Loucy (cell line): ENCODE data around the gene LMBRD2.
"Not testable (repeated sequence)": the region's sequence is repeated elsewhere in the genome, so short reads cannot be mapped to it uniquely, and the experiment has no call there.

Experiments
- H2AFZ ChIP-seq: fragments of 200-600 bp; sonication (generic); 2 replicates; pipeline ENCODE4 v1.6.0; 2016; ENCODE audit warnings: antibody characterized with exemption, mild to moderate bottlenecking, low read length, moderate library complexity
- H3F3A ChIP-seq: fragments of 200-600 bp; 2 replicates; pipeline ENCODE4 v1.6.0; 2016; ENCODE audit warnings: antibody characterized with exemption, low read depth, mild to moderate bottlenecking
- H3K27me3 ChIP-seq: fragments of 200-600 bp; sonication (generic); 2 replicates; pipeline ENCODE4 v1.6.1; 2014; ENCODE audit warnings: low read length, mild to moderate bottlenecking; ENCODE audit not compliant: insufficient read depth, poor library complexity, severe bottlenecking
- H3K36me3 ChIP-seq: fragments of 200-600 bp; sonication (generic); 2 replicates; pipeline ENCODE4 v1.6.1; 2016; ENCODE audit warnings: low read length; ENCODE audit not compliant: insufficient read depth
- H3K4me1 ChIP-seq: fragments of 200-600 bp; sonication (generic); 2 replicates; pipeline ENCODE4 v1.5.1; 2014; ENCODE audit warnings: low read length, mild to moderate bottlenecking; ENCODE audit not compliant: insufficient read depth, poor library complexity, severe bottlenecking
- H3K4me2 ChIP-seq: fragments of 200-600 bp; sonication (generic); 2 replicates; pipeline ENCODE4 v1.6.0; 2014; ENCODE audit warnings: antibody characterized with exemption, low read length, low read depth, mild to moderate bottlenecking; ENCODE audit not compliant: poor library complexity, severe bottlenecking
- H3K4me3 ChIP-seq: fragments of 200-600 bp; sonication (generic); 2 replicates; pipeline ENCODE4 v1.5.1; 2014; ENCODE audit warnings: low read length, mild to moderate bottlenecking, mixed read lengths; ENCODE audit not compliant: poor library complexity, severe bottlenecking
- H3K79me2 ChIP-seq: fragments of 200-600 bp; sonication (generic); 2 replicates; pipeline ENCODE4 v1.6.1; 2014; ENCODE audit warnings: low read length; ENCODE audit not compliant: insufficient read depth
- H3K9ac ChIP-seq: fragments of 200-600 bp; sonication (generic); 2 replicates; pipeline ENCODE4 v1.6.0; 2014; ENCODE audit warnings: mild to moderate bottlenecking, low read depth, low read length, moderate library complexity; ENCODE audit not compliant: poor library complexity, severe bottlenecking
- H3K9me2 ChIP-seq: fragments of 200-600 bp; sonication (generic); replicated peaks from 2 replicates; pipeline ENCODE4 v1.6.1; 2016; ENCODE audit warnings: low read depth, low read length, mixed read lengths
- H3K9me3 ChIP-seq: fragments of 200-600 bp; sonication (generic); 2 replicates; pipeline ENCODE4 v1.6.1; 2014; ENCODE audit warnings: mild to moderate bottlenecking, antibody characterized with exemption, low read length, low read depth; ENCODE audit not compliant: insufficient read depth
- H4K20me1 ChIP-seq: fragments of 200-600 bp; sonication (generic); 2 replicates; pipeline ENCODE4 v1.6.0; 2014; ENCODE audit warnings: antibody characterized with exemption, low read length, mild to moderate bottlenecking; ENCODE audit not compliant: insufficient read depth, poor library complexity, severe bottlenecking
- EZH2phosphoT487 ChIP-seq: fragments of 200-600 bp; IDR thresholded peaks from 2 replicates; pipeline ENCODE4 v1.6.1; 2018; ENCODE audit warnings: antibody characterized with exemption, mild to moderate bottlenecking, moderate library complexity, borderline replicate concordance
- TF ChIP-seq, protein P1 (sequence below): fragments of 200-600 bp; sonication (generic); conservative IDR thresholded peaks from 2 replicates; pipeline ENCODE4 v1.5.1; 2014; ENCODE audit warnings: mild to moderate bottlenecking, antibody characterized with exemption, low read length

The LMBRD2 gene

DNA sequence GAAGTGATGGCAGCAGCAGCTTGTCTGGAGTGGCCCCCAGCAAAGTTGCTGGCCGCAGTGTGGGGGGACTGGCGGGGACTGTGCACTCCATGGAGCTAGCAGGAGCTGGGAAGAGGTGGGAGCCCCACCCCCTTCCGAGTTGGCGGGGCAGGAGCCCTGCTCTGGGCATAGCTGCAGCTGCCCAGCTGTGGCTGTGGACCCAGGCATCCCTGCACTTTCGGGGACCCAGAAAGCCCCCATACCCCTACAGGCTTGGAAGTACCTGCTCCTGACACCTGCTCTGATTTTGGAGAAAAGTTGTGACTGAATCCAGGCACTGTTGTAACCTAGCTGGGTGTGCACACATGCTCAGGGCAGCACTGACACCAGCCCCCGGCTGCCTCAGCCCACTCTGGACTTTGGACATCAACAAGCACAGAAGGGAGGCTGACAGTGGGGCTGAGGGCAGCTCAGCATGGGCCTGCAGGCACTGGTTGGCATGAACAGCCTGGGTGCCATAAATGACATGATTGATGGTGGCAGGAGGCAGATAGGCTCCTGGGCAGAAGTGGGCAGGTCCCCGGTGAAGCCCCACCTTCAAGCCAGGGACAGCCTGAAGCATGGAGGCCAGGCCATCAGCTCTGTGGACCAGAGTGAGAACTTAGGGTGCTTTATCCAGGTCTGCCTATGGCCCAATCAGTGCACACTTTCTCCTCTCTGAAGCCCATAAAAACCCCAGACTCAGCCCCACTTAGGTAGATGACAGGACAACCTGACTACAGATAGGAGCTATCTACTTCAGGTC is 12.6 kb downstream of the LMBRD2 start:
- Histone ChIP-seq H3K9ac (no peak overlapping the region), H3F3A (no peaks in the 10 kb centered on the region), H3K4me2 (no peak overlapping the region), H2AFZ (no peak overlapping the region), H3K9me3 (peaks cover 15% of the 10 kb centered on the region; the same call in 1 of the 2 replicates), H3K27me3 (no peaks in the 10 kb centered on the region), H3K79me2 (no peaks in the 10 kb centered on the region), H3K36me3 (peaks cover 17% of the 10 kb centered on the region; the same call in 1 of the 2 replicates), H3K9me2 (no peaks in the 10 kb centered on the region), H4K20me1 (no peaks in the 10 kb centered on the region), H3K4me1 (no peaks in the 10 kb centered on the region), H3K4me3 (no peak overlapping the region)
- TF ChIP-seq EZH2phosphoT487 = no peak
- TF ChIP-seq, protein P1, sequence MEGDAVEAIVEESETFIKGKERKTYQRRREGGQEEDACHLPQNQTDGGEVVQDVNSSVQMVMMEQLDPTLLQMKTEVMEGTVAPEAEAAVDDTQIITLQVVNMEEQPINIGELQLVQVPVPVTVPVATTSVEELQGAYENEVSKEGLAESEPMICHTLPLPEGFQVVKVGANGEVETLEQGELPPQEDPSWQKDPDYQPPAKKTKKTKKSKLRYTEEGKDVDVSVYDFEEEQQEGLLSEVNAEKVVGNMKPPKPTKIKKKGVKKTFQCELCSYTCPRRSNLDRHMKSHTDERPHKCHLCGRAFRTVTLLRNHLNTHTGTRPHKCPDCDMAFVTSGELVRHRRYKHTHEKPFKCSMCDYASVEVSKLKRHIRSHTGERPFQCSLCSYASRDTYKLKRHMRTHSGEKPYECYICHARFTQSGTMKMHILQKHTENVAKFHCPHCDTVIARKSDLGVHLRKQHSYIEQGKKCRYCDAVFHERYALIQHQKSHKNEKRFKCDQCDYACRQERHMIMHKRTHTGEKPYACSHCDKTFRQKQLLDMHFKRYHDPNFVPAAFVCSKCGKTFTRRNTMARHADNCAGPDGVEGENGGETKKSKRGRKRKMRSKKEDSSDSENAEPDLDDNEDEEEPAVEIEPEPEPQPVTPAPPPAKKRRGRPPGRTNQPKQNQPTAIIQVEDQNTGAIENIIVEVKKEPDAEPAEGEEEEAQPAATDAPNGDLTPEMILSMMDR = no peak

DNA sequence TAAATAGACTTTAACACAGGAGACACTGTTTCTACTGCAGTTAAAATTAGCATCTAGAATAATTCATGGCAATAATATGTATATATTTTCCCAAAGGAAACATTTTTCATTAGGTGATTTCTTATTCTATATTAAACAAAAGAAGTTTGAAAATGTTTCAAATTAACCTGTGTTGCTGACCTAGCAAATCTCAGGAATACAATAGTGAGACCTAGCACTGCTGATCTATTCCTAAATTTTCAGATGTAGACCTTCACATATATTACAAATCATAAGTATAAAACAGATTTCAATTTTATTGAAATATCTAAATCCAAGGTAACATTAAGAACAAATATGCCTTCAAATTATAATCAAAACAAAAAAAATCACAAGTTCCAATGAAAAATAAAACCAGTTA is 15.1 kb downstream of the LMBRD2 start:
- no peaks in the 10 kb centered on the region for H4K20me1 ChIP-seq
- no peak overlapping the region for H3K4me3 ChIP-seq
- H3F3A ChIP-seq = no peaks in the 10 kb centered on the region
- no peaks in the 10 kb centered on the region for H3K27me3 ChIP-seq
- TF ChIP-seq, protein P1 = no peak
- TF ChIP-seq EZH2phosphoT487 = no peak
- no peaks in the 10 kb centered on the region for H3K4me1 ChIP-seq
- H3K9me2 ChIP-seq = no peaks in the 10 kb centered on the region
- H2AFZ ChIP-seq = no peak overlapping the region
- no peak overlapping the region for H3K9ac ChIP-seq
- H3K4me2 ChIP-seq = no peak overlapping the region
- peaks cover 17% of the 10 kb centered on the region; the same call in 1 of the 2 replicates for H3K36me3 ChIP-seq
- H3K9me3 ChIP-seq = peaks cover 15% of the 10 kb centered on the region; the same call in 1 of the 2 replicates
- H3K79me2 ChIP-seq = no peaks in the 10 kb centered on the region

DNA sequence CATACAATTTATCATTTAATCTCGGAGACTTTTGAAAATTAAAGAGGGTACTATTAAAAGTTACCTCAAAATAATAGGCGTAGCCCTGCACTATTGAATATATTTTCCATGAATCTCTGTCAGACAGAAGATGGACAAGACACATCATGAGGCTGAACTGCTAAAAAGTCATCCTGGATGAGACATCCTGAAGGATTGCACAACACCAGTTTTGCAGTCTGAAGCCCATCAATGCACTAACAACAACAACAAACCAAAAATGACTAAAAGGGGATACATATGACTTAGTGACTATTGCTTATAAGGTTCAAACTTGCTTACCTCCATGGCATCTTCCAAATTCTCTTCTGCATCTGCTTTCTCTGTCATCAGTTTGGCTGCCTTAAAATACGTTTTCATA is 15.7 kb downstream of the LMBRD2 start:
- H3K4me1 ChIP-seq = no peaks in the 10 kb centered on the region
- no peak overlapping the region for H3K4me2 ChIP-seq
- H3K4me3 ChIP-seq = no peak overlapping the region
- peaks cover 14% of the 10 kb centered on the region; the same call in 1 of the 2 replicates for H3K36me3 ChIP-seq
- no peaks in the 10 kb centered on the region for H4K20me1 ChIP-seq
- no peaks in the 10 kb centered on the region for H3K9me2 ChIP-seq
- peaks cover 15% of the 10 kb centered on the region; the same call in 1 of the 2 replicates for H3K9me3 ChIP-seq
- no peaks in the 10 kb centered on the region for H3F3A ChIP-seq
- H3K79me2 ChIP-seq = no peaks in the 10 kb centered on the region
- H2AFZ ChIP-seq = no peak overlapping the region
- no peaks in the 10 kb centered on the region for H3K27me3 ChIP-seq
- no peak overlapping the region for H3K9ac ChIP-seq
- TF ChIP-seq EZH2phosphoT487 = no peak
- TF ChIP-seq, protein P1 = no peak

DNA sequence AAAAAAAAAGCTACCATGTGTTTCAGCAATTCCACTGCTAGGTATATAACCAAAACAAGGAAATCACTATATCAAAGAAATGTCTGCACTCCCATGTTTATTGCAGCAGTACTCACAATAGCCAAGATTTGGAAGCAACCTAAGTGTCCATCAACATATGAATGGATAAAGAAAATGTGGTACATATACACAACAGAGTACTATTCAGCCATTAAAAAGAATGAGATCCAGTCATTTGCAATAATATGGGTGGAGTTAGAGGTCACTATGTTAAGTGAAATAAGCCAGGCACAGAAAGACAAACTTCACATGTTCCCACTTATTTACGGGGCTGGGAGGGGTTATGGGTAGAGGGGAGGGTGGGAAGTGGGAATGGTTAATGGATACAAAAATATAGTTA is 18.7 kb downstream of the LMBRD2 start:
- H3K9me3 ChIP-seq, H2AFZ ChIP-seq, H3K27me3 ChIP-seq, H3F3A ChIP-seq, H3K79me2 ChIP-seq, H3K9ac ChIP-seq, H3K4me1 ChIP-seq, H4K20me1 ChIP-seq, H3K4me3 ChIP-seq, H3K36me3 ChIP-seq, H3K4me2 ChIP-seq, H3K9me2 ChIP-seq: not testable (repeated sequence)

DNA sequence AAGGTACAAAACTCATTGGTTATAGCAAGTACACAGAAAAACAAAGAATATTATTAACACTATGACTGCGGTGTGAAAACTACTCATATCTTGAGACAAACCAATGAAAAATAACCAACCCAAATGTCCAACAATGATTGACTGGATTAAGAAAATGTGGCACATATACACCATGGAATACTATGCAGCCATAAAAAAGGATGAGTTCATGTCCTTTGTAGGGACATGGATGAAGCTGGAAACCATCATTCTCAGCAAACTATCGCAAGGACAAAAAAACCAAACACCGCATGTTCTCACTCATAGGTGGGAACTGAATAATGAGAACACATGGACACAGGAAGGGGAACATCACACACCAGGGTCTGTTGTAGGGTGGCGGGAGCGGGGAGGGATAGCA is 22.0 kb downstream of the LMBRD2 start:
- H2AFZ ChIP-seq, H3F3A ChIP-seq, H4K20me1 ChIP-seq, H3K9ac ChIP-seq, H3K4me1 ChIP-seq, H3K4me2 ChIP-seq, H3K79me2 ChIP-seq, H3K27me3 ChIP-seq, H3K36me3 ChIP-seq, H3K4me3 ChIP-seq, H3K9me2 ChIP-seq: not testable (repeated sequence)
- peaks cover 10% of the 10 kb centered on the region; the same call in 1 of the 2 replicates for H3K9me3 ChIP-seq
